ENCODE results near the gene CYP26A1.

CYP26A1 gene

DNA sequence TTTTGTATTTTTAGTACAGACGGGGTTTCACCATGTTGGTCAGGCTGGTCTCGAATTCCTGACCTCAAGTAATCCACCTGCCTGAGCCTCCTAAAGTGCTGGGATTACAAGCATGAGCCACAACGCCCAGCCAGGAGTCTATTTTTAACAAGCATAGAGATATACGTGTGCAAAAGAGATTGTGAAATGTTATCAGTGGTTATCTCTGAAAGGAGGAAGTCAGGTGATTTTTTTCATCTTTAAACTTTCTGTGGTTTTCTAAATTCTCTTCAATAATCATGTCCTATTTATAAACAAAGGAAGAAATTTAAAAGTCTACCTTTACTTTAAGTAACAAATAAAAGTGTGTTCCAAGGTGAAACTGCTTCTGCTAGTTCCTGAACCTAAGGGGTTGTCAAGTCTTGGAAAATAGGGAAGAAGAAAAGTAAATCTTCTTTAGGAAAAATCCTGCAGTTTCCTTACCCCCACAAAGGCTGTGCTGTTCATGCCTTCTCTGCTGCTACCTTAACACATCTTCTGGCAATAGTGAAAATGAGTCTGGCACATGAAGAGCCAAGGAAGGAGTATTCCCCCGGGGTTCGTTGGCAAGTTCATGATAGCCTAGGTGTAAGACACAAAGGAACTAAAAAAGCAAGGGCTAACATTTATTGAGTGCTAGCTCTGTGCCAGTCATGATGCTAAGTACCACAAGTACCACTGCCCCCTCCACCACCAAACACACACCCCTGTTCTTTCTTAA lies 51.1 kb downstream of the CYP26A1 start:
- DNase-seq: no peak

DNA sequence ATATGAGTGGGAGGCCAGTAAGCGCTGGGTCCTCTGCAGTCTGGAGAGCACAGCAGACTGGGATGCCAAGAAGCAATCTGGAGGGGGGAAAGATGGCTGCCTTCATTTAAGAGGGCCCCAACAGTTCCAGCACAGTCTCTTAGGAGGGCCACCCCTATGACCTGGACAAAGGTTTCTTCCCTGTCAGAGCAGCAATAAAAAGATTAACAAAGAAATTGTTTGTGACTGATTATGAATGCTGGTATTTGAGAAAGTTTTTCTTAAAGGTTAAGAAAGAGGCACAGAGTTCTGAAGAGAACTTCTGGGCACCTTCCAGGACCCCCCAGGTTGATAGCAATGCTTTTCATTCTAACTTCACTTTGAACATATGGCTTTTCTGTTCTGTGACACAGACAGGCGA lies 52.3 kb downstream of the CYP26A1 start:
- no peak for DNase-seq

DNA sequence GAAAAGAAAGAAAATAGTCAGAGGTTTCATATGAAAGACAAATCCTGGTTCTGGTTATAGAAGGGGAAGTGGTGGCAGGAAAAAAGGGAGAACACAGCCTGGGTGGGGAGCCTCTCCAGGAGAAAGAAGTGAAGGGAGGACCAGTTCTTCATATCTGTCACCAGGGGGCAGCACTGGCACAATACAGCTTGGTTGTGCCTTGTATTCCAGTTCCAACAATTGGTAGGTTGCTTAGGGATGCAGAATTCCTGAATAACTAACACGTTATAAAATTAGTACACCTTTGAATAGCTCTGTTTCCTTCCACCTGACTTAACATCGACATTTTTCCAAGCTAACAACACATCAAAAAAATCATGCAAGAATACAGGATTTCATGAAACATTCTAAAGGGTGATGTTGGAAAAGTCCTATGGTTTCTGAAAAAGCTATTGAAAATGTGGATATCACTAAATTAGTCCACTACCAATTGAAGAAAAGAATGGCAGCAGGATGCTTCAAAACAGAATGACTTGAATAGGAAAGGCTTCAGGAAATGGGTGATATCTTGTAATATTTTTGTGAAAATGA lies 52.9 kb downstream of the CYP26A1 start:
- no peak for DNase-seq
